ENCODE results near the gene BCL2L14.

The BCL2L14 gene

DNA sequence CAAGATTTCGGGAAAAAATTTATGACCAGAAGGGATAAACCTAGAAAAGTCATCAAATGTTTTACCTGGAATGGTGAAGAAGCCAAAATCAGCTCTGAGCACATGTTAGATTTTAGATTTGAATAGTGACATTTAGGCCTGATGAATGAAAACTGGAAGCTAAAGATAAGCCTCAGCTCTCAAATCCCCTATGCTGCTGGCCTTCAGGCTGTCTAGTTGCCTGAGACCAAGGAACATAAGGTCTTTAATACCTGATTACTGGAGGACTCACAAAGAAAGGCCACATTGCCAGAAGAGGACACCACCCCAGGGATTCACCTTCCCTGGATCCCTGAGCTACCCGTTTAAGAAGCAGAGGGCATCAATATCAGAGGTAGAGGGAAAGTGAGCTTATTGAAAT, 56.6 kb downstream of the BCL2L14 start:
- Histone ChIP-seq H3K27ac (ENCODE audit: poor library complexity, severe bottlenecking) (no peak overlapping the region), H3K4me1 (ENCODE audit: insufficient read depth, poor library complexity, severe bottlenecking) (no peaks in the 10 kb centered on the region), H3K27me3 (ENCODE audit: insufficient read depth, poor library complexity, severe bottlenecking) (no peaks in the 10 kb centered on the region), H3K36me3 (ENCODE audit: low read depth) (0 out of 2 replicates have a peak, but pooled peaks cover 8% of the 10 kb centered on the region), H3K4me3 (ENCODE audit: severe bottlenecking) (no peak overlapping the region), H3K9me3 (ENCODE audit: severe bottlenecking) (no peaks in the 10 kb centered on the region)
- no peak for ATAC-seq (ENCODE audit: low read depth)
- no peak for DNase-seq (ENCODE audit: low spot score)
- TF ChIP-seq, protein P1, sequence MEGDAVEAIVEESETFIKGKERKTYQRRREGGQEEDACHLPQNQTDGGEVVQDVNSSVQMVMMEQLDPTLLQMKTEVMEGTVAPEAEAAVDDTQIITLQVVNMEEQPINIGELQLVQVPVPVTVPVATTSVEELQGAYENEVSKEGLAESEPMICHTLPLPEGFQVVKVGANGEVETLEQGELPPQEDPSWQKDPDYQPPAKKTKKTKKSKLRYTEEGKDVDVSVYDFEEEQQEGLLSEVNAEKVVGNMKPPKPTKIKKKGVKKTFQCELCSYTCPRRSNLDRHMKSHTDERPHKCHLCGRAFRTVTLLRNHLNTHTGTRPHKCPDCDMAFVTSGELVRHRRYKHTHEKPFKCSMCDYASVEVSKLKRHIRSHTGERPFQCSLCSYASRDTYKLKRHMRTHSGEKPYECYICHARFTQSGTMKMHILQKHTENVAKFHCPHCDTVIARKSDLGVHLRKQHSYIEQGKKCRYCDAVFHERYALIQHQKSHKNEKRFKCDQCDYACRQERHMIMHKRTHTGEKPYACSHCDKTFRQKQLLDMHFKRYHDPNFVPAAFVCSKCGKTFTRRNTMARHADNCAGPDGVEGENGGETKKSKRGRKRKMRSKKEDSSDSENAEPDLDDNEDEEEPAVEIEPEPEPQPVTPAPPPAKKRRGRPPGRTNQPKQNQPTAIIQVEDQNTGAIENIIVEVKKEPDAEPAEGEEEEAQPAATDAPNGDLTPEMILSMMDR (IDR thresholded peaks at IDR 0.05; ENCODE audit: poor library complexity, severe bottlenecking), result no peak

DNA sequence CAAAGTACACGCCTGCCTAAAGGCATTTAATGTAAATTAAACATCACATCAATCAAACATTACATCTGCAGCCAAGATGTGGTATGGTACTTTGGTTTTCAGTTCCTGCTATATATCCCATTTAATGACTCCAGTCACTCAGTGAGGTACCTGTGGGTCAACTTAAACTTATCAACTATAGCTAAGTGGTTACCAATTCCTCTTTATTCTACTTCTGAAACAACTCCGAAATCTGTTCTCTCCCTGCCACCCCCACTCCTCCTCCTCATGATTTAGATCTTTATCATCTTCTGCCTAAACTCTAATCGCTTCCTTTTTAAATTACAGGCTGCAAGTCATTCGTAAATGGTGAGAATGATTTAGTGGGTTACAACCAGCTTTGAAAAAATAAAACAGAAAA, 57.9 kb downstream of the BCL2L14 start:
- TF ChIP-seq, protein P1 (IDR thresholded peaks at IDR 0.05; ENCODE audit: poor library complexity, severe bottlenecking), result no peak
- ATAC-seq (ENCODE audit: low read depth) (no peak), DNase-seq (ENCODE audit: low spot score) (no peak)
- Histone ChIP-seq H3K27ac (ENCODE audit: poor library complexity, severe bottlenecking) (no peak overlapping the region), H3K27me3 (ENCODE audit: insufficient read depth, poor library complexity, severe bottlenecking) (no peaks in the 10 kb centered on the region), H3K9me3 (ENCODE audit: severe bottlenecking) (no peaks in the 10 kb centered on the region), H3K36me3 (ENCODE audit: low read depth) (0 out of 2 replicates have a peak, but pooled peaks cover 8% of the 10 kb centered on the region), H3K4me3 (ENCODE audit: severe bottlenecking) (no peak overlapping the region), H3K4me1 (ENCODE audit: insufficient read depth, poor library complexity, severe bottlenecking) (no peaks in the 10 kb centered on the region)

DNA sequence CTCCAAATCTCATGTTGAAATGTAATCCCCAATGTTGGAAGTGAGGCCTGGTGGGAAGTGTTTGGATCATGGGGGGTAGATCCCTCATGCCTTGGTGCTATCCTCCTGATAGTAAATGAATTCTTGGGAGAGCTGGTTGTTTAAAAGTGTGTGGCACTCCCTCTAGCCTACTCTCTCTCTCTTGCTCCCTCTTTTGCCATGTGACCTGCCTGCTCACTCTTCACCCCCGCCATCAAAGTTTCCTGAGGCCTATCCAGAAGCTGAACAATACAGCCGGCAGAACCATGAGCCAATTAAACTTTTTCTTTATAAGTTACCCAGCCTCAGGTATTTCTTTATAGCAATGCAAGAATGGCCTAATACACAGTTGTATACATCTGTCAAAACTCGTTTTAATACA, 62.5 kb downstream of the BCL2L14 start:
- no peak for ATAC-seq (ENCODE audit: low read depth)
- TF ChIP-seq, protein P1 (IDR thresholded peaks at IDR 0.05; ENCODE audit: poor library complexity, severe bottlenecking), result no peak
- H3K36me3 ChIP-seq (ENCODE audit: low read depth), result 0 out of 2 replicates have a peak, but pooled peaks cover 5% of the 10 kb centered on the region

DNA sequence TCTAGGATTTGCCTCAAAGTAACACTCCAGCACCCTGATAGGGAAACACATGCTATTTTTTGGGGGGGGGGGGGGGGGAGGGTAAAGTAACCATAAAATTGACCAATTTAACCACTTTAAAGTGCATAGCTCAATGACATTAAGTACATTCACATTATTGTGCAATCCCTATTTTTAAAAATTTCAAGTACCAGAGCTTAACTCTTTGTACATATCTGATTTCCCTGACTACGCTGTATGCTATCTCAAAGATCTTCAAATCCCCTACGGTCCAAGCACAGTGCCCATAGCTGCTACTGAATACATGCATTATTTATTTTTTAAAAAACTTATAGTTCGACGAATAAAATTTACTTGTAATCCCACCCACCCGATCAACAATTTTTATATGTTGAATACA, 63.0 kb downstream of the BCL2L14 start:
- TF ChIP-seq, protein P1 (IDR thresholded peaks at IDR 0.05; ENCODE audit: poor library complexity, severe bottlenecking), result no peak
- H3K27ac ChIP-seq (ENCODE audit: poor library complexity, severe bottlenecking), result no peak overlapping the region
- H3K4me3 ChIP-seq (ENCODE audit: severe bottlenecking), result no peak overlapping the region
- DNase-seq (ENCODE audit: low spot score), result no peak
- no peaks in the 10 kb centered on the region for H3K27me3 ChIP-seq (ENCODE audit: insufficient read depth, poor library complexity, severe bottlenecking)
- H3K9me3 ChIP-seq (ENCODE audit: severe bottlenecking), result no peaks in the 10 kb centered on the region
- no peaks in the 10 kb centered on the region for H3K4me1 ChIP-seq (ENCODE audit: insufficient read depth, poor library complexity, severe bottlenecking)
- 0 out of 2 replicates have a peak, but pooled peaks cover 5% of the 10 kb centered on the region for H3K36me3 ChIP-seq (ENCODE audit: low read depth)
- no peak for ATAC-seq (ENCODE audit: low read depth)

More for the DNA sequence above, 62.5 kb downstream of the BCL2L14 start:
- no peak for DNase-seq (ENCODE audit: low spot score)
- no peaks in the 10 kb centered on the region for H3K27me3 ChIP-seq (ENCODE audit: insufficient read depth, poor library complexity, severe bottlenecking)
- H3K4me3 ChIP-seq (ENCODE audit: severe bottlenecking), result no peak overlapping the region
- H3K4me1 ChIP-seq (ENCODE audit: insufficient read depth, poor library complexity, severe bottlenecking), result no peaks in the 10 kb centered on the region
- no peaks in the 10 kb centered on the region for H3K9me3 ChIP-seq (ENCODE audit: severe bottlenecking)
- no peak overlapping the region for H3K27ac ChIP-seq (ENCODE audit: poor library complexity, severe bottlenecking)

DNA sequence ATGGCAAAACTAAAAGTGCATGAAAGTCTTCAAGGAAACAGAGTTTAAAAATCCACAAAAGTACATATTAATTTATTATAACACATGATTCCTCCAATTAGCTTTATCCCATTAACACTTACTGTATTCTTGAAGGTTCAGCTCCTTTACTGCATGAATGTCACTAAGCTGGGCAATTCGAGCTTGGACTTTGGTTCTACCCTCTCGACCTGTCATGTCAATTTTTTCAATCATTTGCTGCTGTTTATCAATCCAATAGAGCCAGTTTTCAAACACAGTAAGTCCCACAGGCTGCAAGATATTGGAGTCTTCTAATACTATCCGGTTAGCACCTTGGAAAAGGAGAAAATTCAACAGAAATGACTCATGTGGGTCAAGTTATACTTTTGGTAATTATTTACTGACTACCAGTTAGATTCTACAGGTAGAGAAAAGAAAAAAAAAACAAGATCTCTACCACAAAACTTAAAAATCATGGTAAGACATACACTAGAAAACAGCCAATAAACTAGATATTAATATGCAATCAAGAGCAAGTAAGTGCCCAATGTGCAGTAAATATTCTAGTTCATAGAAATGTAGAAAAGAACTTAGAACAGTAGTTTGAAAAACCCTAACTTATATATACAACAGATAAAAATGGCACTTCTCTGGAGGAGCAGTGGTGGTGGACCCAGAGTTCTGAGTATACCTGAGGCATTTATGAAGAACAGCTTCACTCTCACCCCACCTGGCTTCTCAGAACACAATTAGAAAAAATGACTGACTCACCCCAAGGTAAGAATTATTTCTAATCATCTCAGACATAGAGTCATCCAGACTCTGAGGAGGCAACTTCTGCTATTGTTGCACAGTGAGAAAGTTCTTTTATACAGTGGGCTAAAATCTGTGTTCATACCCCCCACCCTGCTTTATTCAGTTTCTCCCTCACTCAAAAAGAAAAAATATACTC, 67.7 kb downstream of the BCL2L14 start:
- Histone ChIP-seq H3K4me1 (ENCODE audit: insufficient read depth, poor library complexity, severe bottlenecking) (no peaks in the 10 kb centered on the region), H3K27ac (ENCODE audit: poor library complexity, severe bottlenecking) (no peak overlapping the region), H3K27me3 (ENCODE audit: insufficient read depth, poor library complexity, severe bottlenecking) (no peaks in the 10 kb centered on the region), H3K4me3 (ENCODE audit: severe bottlenecking) (no peak overlapping the region), H3K9me3 (ENCODE audit: severe bottlenecking) (no peaks in the 10 kb centered on the region), H3K36me3 (ENCODE audit: low read depth) (no peaks in the 10 kb centered on the region)
- TF ChIP-seq, protein P1 (IDR thresholded peaks at IDR 0.05; ENCODE audit: poor library complexity, severe bottlenecking), result no peak
- ATAC-seq (ENCODE audit: low read depth), result no peak
- no peak for DNase-seq (ENCODE audit: low spot score)

Data from RWPE2 (cell line).